ENCODE results near the gene SLC16A7.
"Not testable (repeated sequence)": the region's sequence is repeated elsewhere in the genome, so short reads cannot be mapped to it uniquely, and the experiment has no call there.

SLC16A7 gene

DNA sequence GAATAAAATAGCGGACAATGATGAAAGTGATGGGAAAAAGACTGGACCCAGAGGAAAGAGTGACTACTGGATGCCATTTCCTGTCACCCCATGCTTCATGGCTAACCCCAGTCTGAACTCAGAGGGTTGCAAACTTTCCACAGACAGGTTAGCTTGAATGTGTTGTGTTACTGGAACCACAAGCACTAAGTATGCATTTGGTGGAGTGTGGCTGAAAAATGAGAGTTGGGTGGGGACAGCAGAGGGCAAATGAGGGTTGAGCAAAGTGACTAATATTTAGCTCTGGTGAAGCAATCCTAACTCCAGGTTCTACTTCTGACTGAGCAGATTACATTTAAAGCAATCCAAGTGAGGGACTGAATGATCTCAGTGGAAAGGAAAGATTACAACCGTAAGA, 1.6 kb downstream of the SLC16A7 start:
- TF ChIP-seq, protein P1, sequence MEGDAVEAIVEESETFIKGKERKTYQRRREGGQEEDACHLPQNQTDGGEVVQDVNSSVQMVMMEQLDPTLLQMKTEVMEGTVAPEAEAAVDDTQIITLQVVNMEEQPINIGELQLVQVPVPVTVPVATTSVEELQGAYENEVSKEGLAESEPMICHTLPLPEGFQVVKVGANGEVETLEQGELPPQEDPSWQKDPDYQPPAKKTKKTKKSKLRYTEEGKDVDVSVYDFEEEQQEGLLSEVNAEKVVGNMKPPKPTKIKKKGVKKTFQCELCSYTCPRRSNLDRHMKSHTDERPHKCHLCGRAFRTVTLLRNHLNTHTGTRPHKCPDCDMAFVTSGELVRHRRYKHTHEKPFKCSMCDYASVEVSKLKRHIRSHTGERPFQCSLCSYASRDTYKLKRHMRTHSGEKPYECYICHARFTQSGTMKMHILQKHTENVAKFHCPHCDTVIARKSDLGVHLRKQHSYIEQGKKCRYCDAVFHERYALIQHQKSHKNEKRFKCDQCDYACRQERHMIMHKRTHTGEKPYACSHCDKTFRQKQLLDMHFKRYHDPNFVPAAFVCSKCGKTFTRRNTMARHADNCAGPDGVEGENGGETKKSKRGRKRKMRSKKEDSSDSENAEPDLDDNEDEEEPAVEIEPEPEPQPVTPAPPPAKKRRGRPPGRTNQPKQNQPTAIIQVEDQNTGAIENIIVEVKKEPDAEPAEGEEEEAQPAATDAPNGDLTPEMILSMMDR (IDR thresholded peaks at IDR 0.05; ENCODE audit: poor library complexity, severe bottlenecking): no peak
- Histone ChIP-seq H3K36me3 (ENCODE audit: low read depth) (no peaks in the 10 kb centered on the region), H3K4me1 (ENCODE audit: insufficient read depth, poor library complexity, severe bottlenecking) (peaks cover 15% of the 10 kb centered on the region), H3K9me3 (ENCODE audit: severe bottlenecking) (no peaks in the 10 kb centered on the region), H3K27ac (ENCODE audit: poor library complexity, severe bottlenecking) (peak overlapping the region; percentile 53), H3K4me3 (ENCODE audit: severe bottlenecking) (peak overlapping the region; percentile 51), H3K27me3 (ENCODE audit: insufficient read depth, poor library complexity, severe bottlenecking) (no peaks in the 10 kb centered on the region)
- DNase-seq (ENCODE audit: low spot score): no peak
- ATAC-seq (ENCODE audit: low read depth): peak; percentile 70

DNA sequence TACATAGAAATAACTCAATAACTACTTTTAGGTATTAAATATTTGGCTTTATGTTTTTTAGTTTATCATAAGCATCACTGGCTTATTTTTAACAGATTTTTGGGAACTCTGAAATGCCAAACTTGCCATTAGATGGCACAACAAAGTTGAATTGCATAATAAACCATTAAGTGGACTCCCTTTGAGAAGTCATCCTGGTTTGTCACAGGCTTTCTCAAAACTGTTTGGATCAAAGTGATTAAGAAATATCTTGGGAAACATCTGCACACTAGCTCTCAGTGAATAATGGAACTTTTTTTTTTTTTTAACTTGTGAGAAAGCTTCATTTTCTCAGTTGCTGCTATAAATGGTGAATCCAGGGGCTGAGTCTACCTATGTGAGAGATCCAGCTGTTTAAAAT, 4.3 kb downstream of the SLC16A7 start:
- DNase-seq (ENCODE audit: low spot score): no peak
- ATAC-seq (ENCODE audit: low read depth): no peak
- TF ChIP-seq, protein P1 (IDR thresholded peaks at IDR 0.05; ENCODE audit: poor library complexity, severe bottlenecking): no peak
- no peak overlapping the region for H3K4me3 ChIP-seq (ENCODE audit: severe bottlenecking)
- H3K4me1 ChIP-seq (ENCODE audit: insufficient read depth, poor library complexity, severe bottlenecking): peaks cover 6% of the 10 kb centered on the region
- H3K27me3 ChIP-seq (ENCODE audit: insufficient read depth, poor library complexity, severe bottlenecking): no peaks in the 10 kb centered on the region
- H3K27ac ChIP-seq (ENCODE audit: poor library complexity, severe bottlenecking): no peak overlapping the region
- no peaks in the 10 kb centered on the region for H3K9me3 ChIP-seq (ENCODE audit: severe bottlenecking)
- no peaks in the 10 kb centered on the region for H3K36me3 ChIP-seq (ENCODE audit: low read depth)

DNA sequence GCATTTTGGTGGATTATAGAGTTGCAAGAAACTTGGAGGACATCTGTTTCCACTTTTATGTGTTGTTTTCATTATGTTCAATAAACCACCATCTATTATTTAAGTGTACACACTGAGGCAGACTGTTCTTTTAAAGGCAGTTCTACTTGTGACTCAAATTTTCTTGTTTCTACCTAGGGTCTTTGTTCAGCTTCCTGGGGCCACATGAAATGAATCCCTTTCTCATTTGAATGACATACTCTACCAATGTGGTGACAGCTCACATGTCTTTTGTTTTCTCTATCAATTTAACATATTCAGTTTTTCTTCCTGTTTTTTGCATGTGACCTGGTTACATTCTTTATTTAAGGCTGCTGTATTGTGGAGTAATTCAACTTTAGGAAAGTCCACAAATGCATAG, 7.9 kb downstream of the SLC16A7 start:
- no peak overlapping the region for H3K27ac ChIP-seq (ENCODE audit: poor library complexity, severe bottlenecking)
- H3K27me3 ChIP-seq (ENCODE audit: insufficient read depth, poor library complexity, severe bottlenecking): no peaks in the 10 kb centered on the region
- TF ChIP-seq, protein P1 (IDR thresholded peaks at IDR 0.05; ENCODE audit: poor library complexity, severe bottlenecking): no peak
- no peaks in the 10 kb centered on the region for H3K9me3 ChIP-seq (ENCODE audit: severe bottlenecking)
- no peak overlapping the region for H3K4me3 ChIP-seq (ENCODE audit: severe bottlenecking)
- ATAC-seq (ENCODE audit: low read depth) (no peak), DNase-seq (ENCODE audit: low spot score) (no peak)
- no peaks in the 10 kb centered on the region for H3K4me1 ChIP-seq (ENCODE audit: insufficient read depth, poor library complexity, severe bottlenecking)
- no peaks in the 10 kb centered on the region for H3K36me3 ChIP-seq (ENCODE audit: low read depth)

DNA sequence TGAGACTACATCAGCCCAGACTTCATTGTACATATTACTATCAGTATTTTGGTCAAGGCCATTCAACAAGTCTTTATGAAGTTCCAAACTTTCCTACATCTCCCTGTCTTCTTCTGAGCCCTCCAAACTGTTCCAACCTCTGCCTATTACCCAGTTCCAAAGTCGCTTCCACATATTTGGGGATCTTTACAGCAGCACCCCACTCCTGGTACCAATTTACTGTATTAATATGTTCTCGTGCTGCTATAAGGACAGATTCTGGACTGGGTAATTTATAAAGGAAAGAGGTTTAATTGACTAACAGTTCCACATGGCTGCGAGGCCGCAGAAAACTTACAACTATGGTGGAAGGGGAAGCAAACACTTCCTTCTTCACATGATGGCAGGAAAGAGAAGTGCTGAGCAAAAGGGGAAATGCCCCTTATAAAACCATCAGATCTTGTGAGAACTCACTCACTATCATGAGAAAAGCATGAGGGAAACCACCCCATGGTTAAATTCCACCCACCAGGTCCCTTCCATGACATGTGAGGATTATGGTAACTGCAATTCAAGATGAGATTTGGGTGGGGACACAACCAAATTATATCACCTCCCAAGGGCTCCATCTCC, 17.1 kb downstream of the SLC16A7 start:
- DNase-seq (ENCODE audit: low spot score); H3K36me3 ChIP-seq (ENCODE audit: low read depth); H3K4me1 ChIP-seq (ENCODE audit: insufficient read depth, poor library complexity, severe bottlenecking); H3K27ac ChIP-seq (ENCODE audit: poor library complexity, severe bottlenecking); ATAC-seq (ENCODE audit: low read depth); H3K9me3 ChIP-seq (ENCODE audit: severe bottlenecking); H3K4me3 ChIP-seq (ENCODE audit: severe bottlenecking); H3K27me3 ChIP-seq (ENCODE audit: insufficient read depth, poor library complexity, severe bottlenecking): not testable (repeated sequence)

DNA sequence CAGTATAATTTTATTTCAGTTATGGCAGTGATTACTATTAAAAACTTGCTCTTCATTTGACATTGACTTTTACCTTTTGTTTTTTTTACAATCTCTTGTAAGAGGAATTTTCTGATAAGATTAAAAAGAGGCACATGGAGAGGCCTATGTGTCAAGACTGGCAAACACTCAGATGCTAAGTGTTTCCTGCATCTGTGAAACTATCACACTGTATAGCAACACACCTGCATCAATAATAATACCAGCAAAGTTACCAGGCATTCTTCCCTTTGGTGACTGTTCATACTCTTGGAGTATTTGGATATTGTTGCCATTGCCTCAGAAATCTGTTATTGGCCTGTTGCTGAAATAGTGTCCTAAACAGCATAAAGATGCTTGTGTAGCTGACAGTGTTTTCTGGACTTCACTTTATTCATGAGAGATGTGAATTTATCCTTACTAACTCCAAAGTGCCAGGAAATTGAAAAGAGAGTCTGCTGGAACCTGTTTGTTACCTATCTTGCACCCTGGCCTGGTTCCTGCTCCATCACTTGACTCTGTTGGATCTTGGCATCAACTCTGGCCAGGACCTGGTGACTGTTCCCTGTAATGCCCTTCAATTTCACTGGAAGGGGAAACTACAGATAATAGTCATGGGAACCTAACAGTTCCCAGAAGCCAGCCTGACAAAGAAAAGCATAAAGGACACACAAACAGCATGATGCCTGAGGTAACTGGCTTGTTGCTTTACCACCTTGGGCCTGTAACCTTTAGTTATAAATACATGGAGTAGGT, 19.8 kb downstream of the SLC16A7 start:
- no peaks in the 10 kb centered on the region for H3K4me1 ChIP-seq (ENCODE audit: insufficient read depth, poor library complexity, severe bottlenecking)
- TF ChIP-seq, protein P1 (IDR thresholded peaks at IDR 0.05; ENCODE audit: poor library complexity, severe bottlenecking): no peak

More for the DNA sequence above, 19.8 kb downstream of the SLC16A7 start:
- DNase-seq (ENCODE audit: low spot score) (no peak), ATAC-seq (ENCODE audit: low read depth) (no peak)
- Histone ChIP-seq H3K4me3 (ENCODE audit: severe bottlenecking) (no peak overlapping the region), H3K9me3 (ENCODE audit: severe bottlenecking) (peaks cover 3% of the 10 kb centered on the region), H3K36me3 (ENCODE audit: low read depth) (no peaks in the 10 kb centered on the region; the same call in 1 of the 2 replicates), H3K27me3 (ENCODE audit: insufficient read depth, poor library complexity, severe bottlenecking) (no peaks in the 10 kb centered on the region), H3K27ac (ENCODE audit: poor library complexity, severe bottlenecking) (no peak overlapping the region)

All from RWPE2 (cell line).